ENCODE measurements around the gene LYSMD2. TPM values are rescaled to one million over a fixed set of nuclear protein-coding genes. Genes with fewer than 3 reads are reported as not detected.

LYSMD2 gene
- total RNA-seq, 1 donor from 2014 or later, result 21.8 TPM

DNA sequence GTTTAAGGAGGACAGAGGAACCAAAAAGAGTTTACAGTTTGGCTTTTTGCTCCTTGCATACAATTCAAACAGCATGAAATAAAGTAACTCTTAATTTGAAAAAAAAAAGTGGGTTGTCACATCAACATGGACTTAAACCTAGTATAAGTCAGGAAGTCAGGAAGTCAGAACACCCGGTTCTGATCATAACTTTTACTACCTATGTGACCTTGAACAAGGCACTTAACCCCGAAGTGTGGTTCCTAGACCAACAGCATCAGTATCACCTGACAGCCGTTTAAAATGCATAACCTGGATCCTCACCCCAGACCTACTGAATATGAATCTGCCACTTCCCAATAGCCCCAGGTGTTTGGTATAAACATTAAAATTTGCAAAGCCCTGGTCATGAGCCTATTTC is 18.7 kb downstream of the LYSMD2 start:
- no peak for DNase-seq

DNA sequence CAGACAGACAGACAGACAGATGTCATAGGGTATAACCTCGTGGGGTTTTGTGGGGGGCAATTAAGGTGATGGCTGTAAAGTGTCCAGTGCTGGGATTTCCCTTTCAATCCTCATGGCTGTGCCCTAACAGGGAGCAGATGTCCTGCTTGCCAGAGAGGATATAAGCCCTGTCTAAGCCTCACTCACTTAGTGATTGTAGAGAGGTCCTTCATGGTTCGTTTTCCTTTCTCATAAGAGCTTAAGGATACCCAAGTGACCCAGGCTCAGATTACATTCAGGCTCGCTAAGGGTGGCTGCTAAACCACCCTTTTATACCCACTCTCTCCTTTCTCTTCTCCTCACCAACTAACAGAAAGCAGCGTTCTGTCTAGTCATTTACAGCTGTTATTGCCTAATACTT is 19.2 kb downstream of the LYSMD2 start:
- DNase-seq, result no peak

DNA sequence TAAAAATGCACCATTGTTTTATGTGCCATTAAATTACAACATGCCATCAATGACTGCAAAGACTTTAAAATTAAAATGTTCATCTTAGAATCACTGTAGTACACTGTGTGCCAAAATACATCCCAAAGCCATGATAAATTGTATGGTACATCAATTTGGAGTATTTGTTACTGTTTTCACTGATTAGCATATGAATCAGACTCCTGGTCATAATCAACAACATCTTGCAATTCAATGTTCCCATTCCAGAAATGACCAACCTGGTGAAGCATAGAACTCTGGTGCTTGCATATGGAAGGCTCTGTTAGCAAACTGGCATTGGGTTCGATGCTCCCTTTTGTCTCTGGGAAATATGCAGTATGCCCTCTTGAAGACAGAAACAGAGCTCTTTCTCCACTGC is 22.5 kb downstream of the LYSMD2 start:
- DNase-seq, result no peak

DNA sequence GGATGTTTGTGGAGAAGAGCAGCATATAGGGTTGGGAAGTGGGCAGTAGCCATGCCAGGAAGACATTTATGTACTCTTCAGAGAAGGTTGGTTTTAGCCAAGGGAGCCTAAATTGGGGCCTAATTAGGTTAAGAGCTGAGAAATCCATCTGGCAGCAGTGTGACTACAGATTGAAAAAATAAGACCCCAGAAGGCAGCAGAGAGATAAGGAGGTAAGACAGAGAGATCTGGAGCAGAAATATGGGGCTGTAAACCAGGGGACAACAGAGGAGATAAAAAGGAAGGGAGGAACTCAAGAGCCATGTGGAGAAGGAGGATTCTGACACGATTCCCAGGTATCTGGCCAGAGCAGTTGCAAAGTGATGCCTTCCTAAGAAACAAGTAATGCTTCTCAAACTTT is 23.3 kb downstream of the LYSMD2 start:
- DNase-seq, result no peak

DNA sequence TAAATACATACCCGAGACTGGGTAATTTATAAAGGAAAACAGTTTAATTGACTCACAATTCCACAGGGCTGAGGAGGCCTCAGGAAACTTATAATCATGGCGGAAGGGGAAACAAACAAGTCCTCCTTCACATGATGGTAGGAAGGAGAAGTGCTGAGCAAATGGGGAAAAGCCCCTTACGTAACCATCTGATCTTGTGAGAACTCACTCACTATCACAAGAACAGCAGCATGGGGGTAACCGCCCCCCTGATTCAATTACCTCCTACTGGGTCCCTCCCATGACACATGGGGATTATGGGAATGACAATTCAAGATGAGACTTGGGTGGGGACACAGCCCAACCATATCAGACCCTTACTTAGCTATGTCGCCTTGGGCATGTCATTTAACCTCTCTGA is 28.4 kb downstream of the LYSMD2 start:
- no peak for DNase-seq

DNA sequence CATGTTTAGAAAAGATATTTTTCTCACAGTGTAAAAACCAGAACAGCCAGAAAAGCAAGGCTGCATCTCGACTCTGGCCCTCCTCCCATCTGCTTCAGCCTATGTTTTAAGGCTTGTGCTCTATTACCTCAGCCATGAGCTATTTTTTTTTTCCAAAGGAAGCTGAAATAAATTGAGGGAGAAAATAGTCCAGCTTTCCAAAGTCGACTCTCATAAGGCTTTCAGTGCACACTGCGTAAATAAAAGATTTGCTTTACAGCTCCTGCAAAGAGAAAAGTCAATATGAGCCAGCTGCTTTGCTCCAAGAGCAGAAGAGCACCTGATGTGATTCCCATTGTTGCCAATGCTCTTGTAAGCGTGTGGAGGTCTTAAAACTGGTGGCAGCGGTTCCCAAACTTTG is 29.4 kb downstream of the LYSMD2 start:
- DNase-seq, result no peak

DNA sequence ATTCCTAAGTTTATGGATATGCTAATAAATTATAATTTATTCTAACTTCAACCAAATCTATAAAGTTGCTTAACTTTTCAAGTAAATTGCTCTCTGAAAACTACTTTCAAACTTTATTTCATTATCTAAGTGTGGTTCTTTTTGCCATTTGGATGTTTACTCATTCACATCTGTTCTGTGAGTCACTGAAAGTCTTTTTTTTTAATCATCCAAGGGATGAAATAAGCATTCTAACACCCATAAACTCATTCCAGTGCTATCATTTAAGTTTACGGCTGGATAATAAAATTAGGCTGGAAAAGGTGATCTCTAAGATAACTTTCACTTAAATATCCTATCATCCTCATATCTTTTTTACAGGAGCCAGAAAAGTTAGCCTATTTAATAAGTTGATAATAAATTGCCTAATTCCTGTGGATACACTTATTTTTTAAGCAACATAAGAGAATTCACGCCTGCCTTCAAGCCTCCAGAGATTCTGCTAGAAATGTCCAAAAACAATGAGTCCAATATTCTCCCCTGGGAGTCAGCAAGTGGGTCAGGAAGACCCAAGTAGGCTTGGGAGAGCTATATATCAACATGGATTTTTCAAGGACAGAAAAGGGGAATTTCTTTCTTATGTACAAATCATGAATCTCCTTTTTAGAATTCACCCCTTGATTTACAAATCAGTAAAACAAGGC is 30.4 kb downstream of the LYSMD2 start:
- DNase-seq, result no peak

DNA sequence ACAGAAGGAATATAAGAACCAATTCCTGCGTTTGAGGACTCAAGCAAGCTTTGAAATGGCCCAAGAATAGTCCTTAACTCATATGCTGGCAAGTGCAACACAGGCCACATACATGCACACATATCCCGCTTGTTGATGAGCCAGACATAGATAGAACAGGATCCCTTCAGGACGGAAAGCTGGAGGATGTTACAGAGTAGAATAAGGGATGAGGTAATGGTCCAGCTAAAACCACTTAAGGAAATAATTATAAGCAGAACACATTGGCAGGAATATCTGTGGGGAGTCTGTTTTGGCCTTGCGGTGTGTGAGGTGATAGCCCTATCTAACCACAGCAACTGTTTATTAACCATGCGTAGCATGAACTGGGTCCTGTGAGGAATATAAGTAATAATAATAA is 31.2 kb downstream of the LYSMD2 start:
- DNase-seq, result no peak

DNA sequence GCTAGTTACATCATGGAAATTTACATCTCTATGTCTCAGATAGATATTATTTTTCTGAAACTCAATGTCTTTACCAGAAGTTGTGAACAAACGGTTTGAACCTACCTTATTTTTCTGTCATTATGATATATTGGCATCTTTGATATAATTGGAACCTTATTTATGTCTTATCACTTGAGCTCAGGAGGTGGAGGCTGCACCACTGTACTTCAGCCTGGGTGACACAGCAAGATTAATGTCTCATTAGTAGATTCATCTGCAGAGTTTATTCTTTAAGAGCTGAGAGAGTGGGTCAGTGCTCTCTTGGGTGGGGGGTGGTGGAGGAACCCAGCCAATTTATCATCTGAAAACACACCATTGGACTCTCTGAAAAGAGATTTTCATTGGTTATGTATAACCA is 34.7 kb downstream of the LYSMD2 start:
- DNase-seq, result no peak

DNA sequence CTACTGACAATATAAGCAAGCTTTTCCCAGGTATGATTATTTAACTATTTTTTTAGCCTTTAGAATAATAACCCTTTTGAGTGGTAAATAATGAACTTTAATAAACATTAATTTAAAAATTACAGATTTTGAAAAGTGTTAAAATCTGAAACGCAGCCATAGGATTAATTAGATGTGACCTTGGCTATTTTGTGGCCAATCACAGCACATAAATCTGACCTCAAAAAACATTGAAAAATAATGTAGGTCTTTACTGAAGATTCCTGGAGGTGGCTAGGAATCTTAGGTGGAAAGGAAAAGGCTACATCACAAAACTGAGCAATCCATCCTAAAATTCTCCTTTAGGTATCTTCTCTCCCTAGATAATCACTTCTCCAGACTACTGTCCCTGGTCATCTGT is 38.1 kb downstream of the LYSMD2 start:
- DNase-seq, result no peak

DNA sequence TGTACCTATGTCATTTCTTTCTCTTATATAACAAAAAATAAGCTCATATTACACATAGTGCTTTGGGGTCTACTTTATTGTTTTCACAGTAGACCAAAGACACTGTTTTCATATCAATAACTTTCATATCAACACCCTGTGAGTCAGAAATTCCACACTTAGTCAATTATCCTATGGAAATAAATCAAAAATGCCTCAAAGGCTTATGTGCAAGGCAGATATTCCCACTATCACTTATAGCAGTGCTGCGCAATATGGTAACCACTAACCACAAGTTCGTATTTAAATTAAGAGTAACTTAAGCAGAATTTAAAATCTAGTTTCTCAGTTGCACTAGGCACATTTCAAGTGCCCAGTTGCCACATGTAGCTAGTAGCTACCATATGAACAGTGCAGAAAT is 40.3 kb downstream of the LYSMD2 start:
- DNase-seq, result no peak

DNA sequence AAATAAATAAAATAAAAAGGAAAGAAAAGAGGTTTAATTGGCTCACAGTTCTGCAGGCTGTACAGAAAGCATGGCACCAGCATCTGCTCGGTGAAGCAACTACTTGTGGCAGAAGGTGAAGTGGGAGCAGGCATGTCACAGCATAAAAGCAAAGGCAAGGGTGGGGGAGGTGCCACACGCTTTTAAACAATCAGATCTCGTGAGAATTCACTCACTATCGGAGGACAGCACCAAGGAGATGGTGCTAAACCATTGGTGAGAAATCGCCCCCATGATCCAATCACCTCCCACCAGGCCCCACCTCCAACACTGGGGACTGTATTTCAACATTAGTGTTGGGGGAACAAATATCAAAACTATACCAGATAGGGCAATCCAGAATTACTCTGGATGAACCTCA is 40.9 kb downstream of the LYSMD2 start:
- DNase-seq, result no peak

DNA sequence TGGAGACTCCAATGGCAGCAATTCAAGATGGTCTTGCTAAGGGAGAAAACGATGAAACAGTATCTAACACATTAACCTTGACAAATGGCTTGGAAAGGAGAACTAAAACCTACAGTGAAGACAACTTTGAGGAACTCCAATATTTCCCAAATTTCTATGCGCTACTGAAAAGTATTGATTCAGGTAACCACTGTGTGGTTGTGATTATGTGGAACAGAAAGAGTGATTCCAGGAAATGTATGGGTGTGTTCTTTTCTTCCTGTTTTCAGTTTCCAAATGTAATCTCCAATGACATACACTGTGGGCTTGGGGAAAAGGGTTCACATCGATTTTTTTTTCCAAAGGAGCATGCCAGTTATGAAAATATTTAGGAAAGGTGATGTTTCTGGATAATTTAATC is 45.3 kb downstream of the LYSMD2 start:
- no peak for DNase-seq

DNA sequence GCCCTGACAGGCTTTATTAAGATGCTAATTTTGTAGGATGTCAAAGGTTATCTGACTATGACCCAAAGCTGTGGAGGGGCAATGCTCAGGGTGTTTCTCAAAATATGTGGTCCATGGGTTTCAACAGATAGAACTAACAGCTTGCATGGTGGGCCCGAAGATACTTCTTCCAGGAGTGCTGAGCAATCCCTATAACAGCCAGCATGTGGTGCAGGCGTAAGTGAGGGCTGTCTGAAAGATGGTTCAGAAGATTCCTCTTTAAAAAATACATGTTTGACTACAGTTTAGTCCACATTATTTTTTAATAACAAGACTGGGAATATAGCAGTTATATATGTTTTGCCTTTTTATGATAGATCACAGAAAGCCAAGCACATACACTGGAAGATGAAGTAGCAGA is 48.6 kb downstream of the LYSMD2 start:
- no peak for DNase-seq

DNA sequence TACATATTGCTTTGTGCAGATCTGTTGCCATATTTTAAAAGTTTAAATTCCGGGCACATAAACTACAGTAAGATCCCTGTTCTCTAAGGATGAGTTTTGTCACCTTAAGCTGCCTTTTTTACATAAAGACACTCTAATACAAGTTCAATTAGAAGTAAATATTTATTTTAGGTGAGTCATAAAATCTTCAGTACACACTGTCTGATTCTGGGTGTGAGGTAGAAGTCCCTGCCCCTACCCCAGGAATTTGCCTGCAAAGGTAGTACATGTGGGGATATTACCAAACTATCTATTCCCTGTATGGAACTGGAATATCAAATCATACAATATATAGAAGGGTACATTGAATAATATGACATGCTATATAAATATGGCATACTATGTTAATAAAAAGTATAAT is 49.9 kb downstream of the LYSMD2 start:
- no peak for DNase-seq

DNA sequence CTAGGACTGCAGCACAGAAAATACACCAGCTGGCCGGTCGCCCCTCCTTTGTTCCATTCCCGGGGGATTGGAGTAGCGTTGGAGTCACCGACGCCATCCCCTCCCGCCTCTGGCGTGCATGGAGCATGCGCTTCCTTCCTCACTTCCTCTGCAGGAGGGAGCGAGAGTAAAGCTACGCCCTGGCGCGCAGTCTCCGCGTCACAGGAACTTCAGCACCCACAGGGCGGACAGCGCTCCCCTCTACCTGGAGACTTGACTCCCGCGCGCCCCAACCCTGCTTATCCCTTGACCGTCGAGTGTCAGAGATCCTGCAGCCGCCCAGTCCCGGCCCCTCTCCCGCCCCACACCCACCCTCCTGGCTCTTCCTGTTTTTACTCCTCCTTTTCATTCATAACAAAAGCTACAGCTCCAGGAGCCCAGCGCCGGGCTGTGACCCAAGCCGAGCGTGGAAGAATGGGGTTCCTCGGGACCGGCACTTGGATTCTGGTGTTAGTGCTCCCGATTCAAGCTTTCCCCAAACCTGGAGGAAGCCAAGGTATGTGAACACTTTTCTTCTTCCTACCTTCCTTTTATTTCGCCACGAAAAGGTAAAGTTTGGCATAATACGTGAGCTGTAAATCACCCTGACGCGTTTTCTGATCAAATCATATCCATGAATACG is 56.0 kb downstream of the LYSMD2 start, which contains the start of gene SCG3:
Gene SCG3, plus strand, starts transcription at position 201 of the 661 bp plus-strand sequence. Its CDS starts 253 bp downstream, at position 454.
- DNase-seq, result peak; percentile 83

DNA sequence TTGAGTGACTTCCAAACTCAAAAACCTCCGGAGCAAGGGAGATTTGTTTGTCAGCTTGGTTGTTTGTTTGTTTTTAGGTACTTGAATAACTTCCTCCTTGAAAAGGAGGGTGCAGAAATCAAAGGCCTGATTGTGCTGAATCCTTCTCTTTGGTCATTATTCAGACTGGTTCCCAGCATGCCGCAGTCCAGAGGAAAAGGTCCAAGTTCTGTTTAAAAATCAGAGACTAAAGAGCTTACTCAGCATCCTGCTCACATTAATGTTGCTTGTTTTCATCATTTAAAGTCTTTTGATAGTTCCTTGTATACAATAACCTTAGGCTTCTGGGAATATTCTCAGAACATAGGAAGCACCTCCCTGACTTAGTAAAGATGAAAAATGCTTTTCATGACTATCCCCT is 57.1 kb downstream of the LYSMD2 start:
- no peak for DNase-seq

DNA sequence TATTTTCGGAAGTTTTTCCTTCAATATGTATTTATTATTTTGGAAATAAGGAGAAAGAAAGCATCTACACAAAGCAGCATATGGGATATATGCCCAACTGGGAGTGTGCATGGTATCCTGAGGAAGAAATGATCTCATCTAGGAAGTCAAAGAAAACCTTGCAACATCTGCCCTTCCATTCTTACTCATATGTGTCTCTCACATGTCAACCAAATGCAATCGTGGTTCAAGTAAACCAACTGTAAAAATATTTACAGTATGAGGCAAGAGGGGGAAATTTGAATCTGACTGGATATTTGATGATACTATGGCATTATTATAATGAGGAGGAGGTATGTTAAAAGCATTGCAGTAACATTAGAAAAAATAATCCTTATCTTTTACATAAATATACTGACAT is 59.4 kb downstream of the LYSMD2 start:
- DNase-seq, result no peak

DNA sequence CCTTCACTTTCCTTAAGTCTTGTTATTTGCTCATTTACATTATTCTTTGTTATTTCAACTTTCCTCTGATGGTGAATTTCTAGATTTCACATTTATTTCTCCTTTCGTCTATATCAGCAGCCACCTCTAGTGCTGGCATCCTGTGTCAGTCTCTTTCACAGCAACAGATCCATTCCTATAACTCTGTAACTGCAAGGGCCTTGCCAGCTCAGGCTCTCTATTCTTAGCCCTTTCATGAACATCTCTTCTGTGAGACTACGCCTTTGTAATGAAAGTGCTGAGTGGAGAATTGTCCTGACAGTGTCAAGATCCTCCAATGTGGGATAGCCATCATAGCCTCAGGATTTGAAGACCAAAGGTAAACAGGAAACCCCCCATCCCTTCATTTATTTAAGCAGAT is 60.0 kb downstream of the LYSMD2 start:
- DNase-seq, result no peak

DNA sequence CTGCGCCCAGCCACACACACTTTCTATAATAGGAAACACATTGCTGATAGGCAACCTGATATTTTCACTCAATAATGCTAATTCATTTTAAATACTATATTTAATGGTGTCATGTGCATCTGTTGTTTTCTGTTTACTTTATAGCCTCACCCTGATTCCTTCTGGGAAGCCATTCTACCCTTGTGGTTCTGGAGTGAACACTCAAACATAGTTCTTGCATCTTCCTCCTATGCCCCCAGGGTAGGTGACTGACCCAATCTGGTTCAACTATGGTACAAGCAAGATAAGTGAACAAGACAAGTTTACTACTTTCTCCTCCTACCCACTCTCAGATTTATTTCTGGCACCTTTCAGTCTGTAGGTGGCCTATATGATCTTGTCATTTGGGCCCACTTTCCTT is 60.4 kb downstream of the LYSMD2 start:
- DNase-seq, result no peak

DNA sequence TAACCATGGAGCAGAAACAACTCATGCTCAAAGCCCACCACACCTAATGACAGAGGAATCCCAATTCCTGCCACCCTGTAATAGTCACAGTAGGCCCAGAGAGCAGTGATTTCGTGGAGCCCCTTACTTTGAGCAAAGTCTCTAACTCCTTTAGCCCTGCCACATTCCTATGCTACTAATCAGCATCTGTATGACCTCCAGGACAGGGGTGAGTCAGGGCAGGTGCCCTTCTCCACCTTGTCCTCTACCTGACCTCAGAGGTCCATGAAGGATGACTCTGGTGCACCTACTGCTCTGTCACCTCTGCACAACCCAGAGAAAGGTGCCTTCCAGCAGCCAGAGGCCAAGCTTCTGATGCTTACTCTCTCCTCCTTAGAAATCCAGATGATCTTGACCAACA is 62.2 kb downstream of the LYSMD2 start:
- no peak for DNase-seq

All from occipital lobe (tissue), 2 donors.